HuH-7.5 (cell line): ENCODE results near the gene TTF2.
A peak's percentile ranks its signal among the peaks of the same experiment; 100 is the strongest.
"Not testable (repeated sequence)": the region's sequence is repeated elsewhere in the genome, so short reads cannot be mapped to it uniquely, and the experiment has no call there.

Experiments used
- DNase-seq: peaks from one replicate; pipeline ENCODE4 v3.0.0; 2011; ENCODE audit warnings: low spot score

TTF2 gene

DNA sequence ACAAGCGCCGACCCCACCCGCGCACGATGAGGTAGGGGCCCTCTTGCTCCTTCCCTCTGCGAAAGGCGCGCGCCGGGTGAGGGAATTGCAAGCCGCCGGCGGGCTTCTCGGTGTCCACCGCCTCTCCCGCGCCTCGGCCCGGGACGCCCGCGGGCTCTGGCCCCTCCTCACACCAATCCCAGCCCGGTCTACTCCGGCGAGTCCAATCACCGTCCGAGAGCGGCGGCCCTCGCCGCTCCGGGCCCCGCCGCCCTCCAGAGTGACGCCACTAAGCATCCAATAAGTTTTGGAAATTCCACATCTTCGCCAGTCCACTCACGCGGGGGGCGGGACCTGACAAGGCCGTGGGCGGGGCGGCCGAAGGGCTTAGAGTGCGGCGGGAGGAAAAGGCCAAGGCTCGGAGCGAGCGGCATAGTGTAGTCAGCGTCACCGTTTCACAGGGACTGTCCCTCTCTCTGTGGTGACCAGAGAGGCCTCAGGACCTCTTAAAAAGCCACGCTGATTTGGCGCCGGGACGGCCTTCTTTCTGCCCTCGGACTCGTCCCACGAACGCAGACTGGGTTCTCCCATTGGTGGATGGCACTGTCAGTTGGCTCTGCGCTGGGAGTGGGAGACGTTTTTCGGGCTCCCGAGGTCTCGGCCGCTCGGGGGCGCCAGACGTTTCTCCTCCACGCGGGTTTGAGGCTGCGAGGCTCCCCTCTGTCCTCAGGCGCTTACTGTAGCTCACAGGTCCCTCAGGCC is 61.6 kb downstream of the TTF2 start, which contains the start of gene TRIM45:
Gene TRIM45, minus strand, starts transcription at position 161 of the 741 bp plus-strand sequence. CDS start 548 bp downstream, outside the sequence.
- peak; percentile 87 for DNase-seq

DNA sequence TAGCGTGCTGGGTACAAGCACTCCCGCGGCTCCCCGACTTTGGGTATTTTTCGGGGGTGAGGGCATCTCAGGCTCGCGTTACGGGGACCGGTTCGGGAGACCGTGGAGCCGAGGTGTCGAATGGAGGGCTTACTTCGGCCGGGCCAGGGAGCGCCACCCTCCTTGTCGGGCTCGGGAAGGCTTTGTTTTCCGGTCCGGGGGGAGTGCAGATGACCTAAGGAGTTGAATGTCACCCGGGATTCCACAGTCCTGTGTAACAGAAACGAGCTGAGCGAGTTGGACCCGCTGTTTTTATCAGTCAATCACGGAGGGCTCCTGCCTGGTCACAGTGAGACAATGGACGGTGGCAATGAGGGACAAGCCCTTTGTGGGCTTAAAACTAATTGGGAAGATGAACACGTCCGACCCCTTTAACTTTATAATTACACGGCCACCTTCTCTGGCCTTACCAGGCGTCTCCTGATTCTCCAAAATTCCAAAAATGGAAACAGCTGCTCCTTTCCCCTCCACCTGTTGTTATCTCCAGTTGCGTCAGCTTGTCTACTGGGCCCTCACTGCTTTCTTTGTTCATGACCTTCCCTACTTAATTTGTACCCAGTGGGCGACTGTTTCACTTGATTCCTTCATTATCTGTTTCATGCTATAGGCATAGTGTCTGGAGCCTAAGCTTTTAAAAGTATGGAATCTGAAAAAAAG is 62.4 kb downstream of the TTF2 start:
- peak; percentile 9 for DNase-seq

- no peak for DNase-seq
These were observed 63.1 kb downstream of the TTF2 start for GRCh38 chr1:117123274-117123673.

- DNase-seq = no peak
These were observed 64.5 kb downstream of the TTF2 start for GRCh38 chr1:117124661-117125060.

DNA sequence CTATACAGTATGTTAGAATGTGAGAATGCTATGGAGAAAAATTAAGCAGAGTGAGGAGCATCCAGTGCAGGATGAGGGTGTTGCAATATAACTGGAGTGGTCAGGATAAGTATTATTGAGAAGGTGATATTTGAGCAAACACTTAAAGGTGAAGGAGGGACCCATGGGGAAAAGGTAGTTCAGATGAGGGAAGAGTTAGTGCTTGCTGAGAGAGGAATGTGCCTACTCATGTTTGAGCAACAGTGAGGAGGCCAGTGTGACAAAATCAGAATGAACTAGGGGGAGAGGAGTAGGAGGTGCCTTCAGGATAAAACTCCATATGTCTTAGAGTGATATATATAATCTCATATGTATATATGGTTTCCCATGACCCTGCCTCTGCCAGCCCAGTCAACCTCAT is 67.7 kb downstream of the TTF2 start:
- no peak for DNase-seq

GRCh38 chr1:117128323-117129079 is 68.4 kb downstream of the TTF2 start:
- peak; percentile 6 for DNase-seq

GRCh38 chr1:117130526-117130925 is 70.4 kb downstream of the TTF2 start:
- no peak for DNase-seq

DNA sequence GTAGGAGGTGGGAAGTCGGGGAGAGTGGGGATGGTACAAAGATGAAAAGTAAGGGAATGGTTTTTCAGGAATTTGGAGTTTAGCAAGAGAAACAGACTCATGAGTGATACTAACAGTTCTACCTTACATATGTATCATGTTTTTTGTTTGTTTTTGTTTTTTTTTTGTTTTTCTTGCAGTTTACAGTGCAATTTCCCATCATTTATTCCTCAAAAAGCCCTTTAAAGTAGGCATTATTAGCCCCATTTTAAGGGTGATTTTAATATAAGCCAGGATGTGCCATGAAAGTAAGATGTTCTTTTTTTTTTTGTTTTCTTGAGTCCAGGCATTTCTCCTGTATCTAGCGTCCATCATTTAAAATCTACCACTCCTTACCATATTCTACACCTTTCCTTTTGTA is 75.2 kb downstream of the TTF2 start:
- no peak for DNase-seq

DNA sequence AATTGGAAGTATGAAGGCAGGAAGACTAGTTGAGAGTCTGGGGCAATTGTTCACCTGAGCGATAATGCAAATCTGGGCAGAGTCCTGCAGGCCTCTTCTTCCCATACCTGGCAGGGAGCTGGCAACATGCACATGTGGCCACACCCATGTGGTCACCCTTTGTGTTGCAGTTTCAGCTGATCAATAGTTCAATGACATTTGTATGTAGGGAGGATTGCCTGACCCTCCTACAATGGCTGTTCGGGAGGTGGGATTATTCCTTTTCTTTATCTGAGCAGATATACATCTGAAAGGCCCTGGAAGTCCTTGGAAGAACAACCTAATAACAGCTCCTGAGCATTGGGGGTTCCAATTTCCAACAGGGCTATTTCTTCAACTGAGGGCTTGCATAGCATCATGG is 76.6 kb downstream of the TTF2 start:
- no peak for DNase-seq

- DNase-seq = no peak
These were observed 77.2 kb downstream of the TTF2 start for GRCh38 chr1:117137281-117137855.

DNA sequence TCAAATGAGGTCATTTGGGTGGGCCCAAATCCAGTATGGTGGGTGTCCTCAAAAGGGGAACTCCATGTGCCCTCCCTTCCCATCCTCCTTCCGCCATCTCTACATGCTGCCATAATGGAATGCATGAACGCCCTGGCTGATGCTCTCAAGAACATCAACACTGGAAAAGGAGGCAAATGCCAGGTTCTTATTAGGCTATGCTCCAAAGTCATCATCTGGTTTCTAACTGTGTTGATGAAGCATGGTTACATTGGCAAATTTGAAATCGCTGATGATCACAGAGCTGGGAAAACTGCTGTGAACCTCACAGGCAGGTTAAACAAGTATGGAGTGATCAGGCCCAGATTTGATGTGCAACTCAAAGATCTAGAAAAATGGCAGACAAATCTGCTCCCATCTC is 78.0 kb downstream of the TTF2 start:
- no peak for DNase-seq

GRCh38 chr1:117138561-117138960 is 78.4 kb downstream of the TTF2 start:
- DNase-seq = no peak

- no peak for DNase-seq
These were observed 82.1 kb downstream of the TTF2 start for GRCh38 chr1:117142200-117142599.

- no peak for DNase-seq
These were observed 83.0 kb downstream of the TTF2 start for GRCh38 chr1:117143172-117143571.

- no peak for DNase-seq
These were observed 83.7 kb downstream of the TTF2 start for GRCh38 chr1:117143871-117144270.

- DNase-seq = no peak
These were observed 85.9 kb downstream of the TTF2 start for GRCh38 chr1:117146072-117146471.

- DNase-seq = no peak
These were observed 86.6 kb downstream of the TTF2 start for GRCh38 chr1:117146575-117147340.

- DNase-seq = no peak
These were observed 87.3 kb downstream of the TTF2 start for GRCh38 chr1:117147341-117147831.

DNA sequence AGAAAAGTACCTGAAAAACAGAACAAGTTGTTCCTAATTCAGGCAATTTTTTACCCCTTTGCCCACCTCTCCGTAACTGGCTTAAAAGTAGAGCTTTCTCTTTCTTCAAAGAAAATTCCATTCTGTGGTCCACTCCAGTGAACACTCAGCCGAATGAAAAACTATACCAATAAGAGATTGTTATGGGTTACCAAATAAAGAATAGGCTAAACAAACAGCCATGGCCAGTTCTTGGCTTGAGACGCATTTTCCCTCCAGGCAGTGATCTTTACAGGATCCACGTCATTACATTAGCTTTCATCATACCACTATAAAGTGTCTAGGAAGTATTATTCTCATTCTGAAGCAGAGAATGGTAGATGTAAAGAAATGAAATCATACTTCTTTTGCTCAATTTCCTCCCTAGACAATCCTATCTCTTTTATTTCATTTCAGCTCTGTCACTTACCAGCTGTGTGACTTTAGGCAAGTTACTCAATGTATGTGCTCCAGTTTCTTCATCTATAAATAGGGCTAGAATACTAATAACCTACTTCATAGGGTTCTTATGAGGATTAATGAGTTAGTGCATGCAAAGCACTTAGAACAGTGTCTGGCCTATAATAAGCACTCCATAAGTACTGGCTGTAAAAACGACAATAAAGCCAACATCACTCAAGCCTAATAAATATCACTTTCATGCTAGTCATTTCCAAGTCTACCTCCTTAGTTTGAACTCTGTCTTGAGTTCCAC is 87.9 kb downstream of the TTF2 start:
- DNase-seq = no peak

DNA sequence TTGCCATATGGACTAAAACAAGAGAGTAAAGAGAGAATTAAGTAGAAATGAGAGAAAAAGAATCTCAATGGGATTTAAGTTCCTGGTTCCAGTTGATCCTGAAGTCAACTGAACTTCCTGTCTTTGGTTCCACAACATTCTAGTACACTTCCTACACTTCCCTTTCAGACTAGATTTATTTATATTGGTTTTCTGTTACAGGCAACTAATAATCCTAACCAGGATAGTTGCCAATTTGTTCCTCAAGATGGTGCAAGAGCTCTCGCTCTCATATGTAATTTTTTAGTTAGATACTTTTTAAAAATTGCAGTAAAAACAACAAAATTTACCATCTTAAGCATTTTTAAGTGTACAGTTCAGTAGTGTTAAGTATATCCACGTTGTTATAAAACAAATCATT is 90.2 kb downstream of the TTF2 start:
- DNase-seq = no peak

- DNase-seq = not testable (repeated sequence)
These were observed 91.2 kb downstream of the TTF2 start for GRCh38 chr1:117151305-117151704.
